Heart left ventricle (tissue), 16 donors: ENCODE results near the gene BBOX1. TPM values are rescaled to one million over a fixed set of nuclear protein-coding genes. Genes with fewer than 3 reads are reported as not detected.
"Not testable (repeated sequence)": the region's sequence is repeated elsewhere in the genome, so short reads cannot be mapped to it uniquely, and the experiment has no call there.

Source experiments
- ATAC-seq, 4 donors: fragments of 200-7000 bp; cut with Tn5 transposase; one replicate each; pipeline ENCODE4 v1.9.1; 2020 to 2022; ENCODE audit warnings: moderate library complexity in 4 of 4, mild to moderate bottlenecking in 3 of 4, moderate number of reproducible peaks in 1 of 4
- DNase-seq, 5 donors: peaks; one replicate each; pipeline ENCODE4 v3.0.0-alpha.2; 2020
- H3K27ac ChIP-seq, 12 donors: fragments of 200-600 bp; sonication (generic) in 4 of 12; one replicate each; pipeline versions ENCODE4 v1.5.0 to v1.8.0; 2016 to 2022; ENCODE audit warnings: mild to moderate bottlenecking in 2 of 12
- H3K27me3 ChIP-seq, 9 donors: fragments of 200-600 bp; sonication (generic) in 2 of 9; one replicate each; pipeline versions ENCODE4 v1.5.1 to v1.8.0; 2016 to 2022; ENCODE audit warnings: mild to moderate bottlenecking in 3 of 9
- H3K36me3 ChIP-seq, 9 donors: fragments of 200-600 bp; sonication (generic) in 2 of 9; one replicate each; pipeline versions ENCODE4 v1.5.0 to v1.8.0; 2018 to 2022; ENCODE audit warnings: mild to moderate bottlenecking in 2 of 9
- H3K4me1 ChIP-seq, 12 donors: fragments of 200-600 bp; sonication (generic) in 4 of 12; one replicate each; pipeline versions ENCODE4 v1.5.0 to v1.8.0; 2016 to 2022; ENCODE audit warnings: mild to moderate bottlenecking in 3 of 12
- H3K4me3 ChIP-seq, 12 donors: fragments of 200-600 bp; sonication (generic) in 4 of 12; one replicate each; pipeline versions ENCODE4 v1.5.0 to v1.8.0; 2017 to 2022; ENCODE audit warnings: mild to moderate bottlenecking in 9 of 12, moderate library complexity in 4 of 12
- H3K9me3 ChIP-seq, 12 donors: fragments of 200-600 bp; sonication (generic) in 4 of 12; one replicate each; pipeline versions ENCODE4 v1.5.0 to v1.8.0; 2016 to 2022; ENCODE audit warnings: mild to moderate bottlenecking in 1 of 12
- CTCF ChIP-seq, 12 donors: fragments of 200-600 bp; sonication (generic) in 4 of 12; IDR thresholded peaks; one replicate each; pipeline versions ENCODE4 v1.5.0 to v1.8.0; 2018 to 2022; ENCODE audit warnings: antibody characterized with exemption in 12 of 12, mild to moderate bottlenecking in 5 of 12
- POLR2A ChIP-seq, 2 donors: fragments of 450-650 bp; IDR thresholded peaks; one replicate each; pipeline ENCODE4 v1.6.1; 2017; ENCODE audit warnings: antibody characterized with exemption in 2 of 2, mild to moderate bottlenecking in 2 of 2, moderate library complexity in 2 of 2
- whole genome bisulfite sequencing, 4 donors: extraction: QIAGEN DNeasy Blood & Tissue Kit in 2 of 4; methylation state at CpG; one replicate each; pipeline versions ENCODE4 v1.1.5 to v1.1.7; 2013 to 2018; 5-methylcytosine and 5-hydroxymethylcytosine counted together
- intact Hi-C, 10 donors: fragments of 100-400 bp; cut with DNase I; formaldehyde crosslinking; loops; one replicate each; pipeline versions ENCODE4 v1.11.1 to v1.14.2; 2022
- polyA plus RNA-seq, 2 donors: library from polyadenylated mRNA; stranded (reverse); fragments of 200-250 nt; gene quantifications; one replicate each; pipeline ENCODE4 v1.2.3, GENCODE V29; 2013
- total RNA-seq, 9 donors: library from RNA; depleted of rRNA in 2 of 9; stranded (reverse); fragments of >200 nt in 2 of 9; fragmentation: NEBNext Ultra II Directional in 3 of 9; extraction: Animal tissue kit (Norgen Biotek cat#: 25700) in 3 of 9; gene quantifications; one replicate each; pipeline versions ENCODE4 v1.1.0 to v1.2.4, GENCODE V29; 2016 to 2023
- donor health status: ischemic (EF 13 %, LVEDD 7.1; RV severe dilation, severe dysfunction).
- donor health status: healthy with polysubstance abuse.
- donor health status: DM: no; HTN: yes; CAD: no.
- donor health status: DM: no; HTN: no; CAD: no.
- donor health status: ischemic (EF 25% LVEDD 6.9; RV normal size, moderate dysfunction).
- donor health status: ischemic (EF 25% LVEDD 5.7; RV mildly dilated, moderate dysfunction).
- donor health status: healthy.
- donor health status: DM: yes; HTN: yes; CAD: no.
- donor health status: ischemic (EF 35%, LVEDD 5.7; RV mildly dilated, moderate dysfunction).
- donor health status: nonischemic (EF 11% LVEDD 7.7; RV severe dilation, severe dysfunction).
- donor health status: DM: yes; HTN: yes; CAD: no.
- donor health status: PGD.
- donor health status: ischemic (EF 29% LVEDD 5.4; RV normal size, mild dysfunction).
- donor health status: nonischemic (EF 23%, LVEDD 6.1; RV moderate dilation, normal function).

BBOX1 gene
- total and polyA plus RNA-seq, 11 donors, result 0.18 TPM; not detected in 10

- intact Hi-C loops, result no loop called here
These were observed 133.4 kb downstream of the BBOX1 start for GRCh38 chr11:27174021-27174420.

GRCh38 chr11:27174672-27175210, 134.1 kb downstream of the BBOX1 start:
- WGBS, 4 donors, result 92 to 97% (median 95%) methylated on average over 9 of the region's 9 CpGs

More at GRCh38 chr11:27174021-27174420, 133.4 kb downstream of the BBOX1 start:
- no peaks in the 10 kb centered on the region for H3K9me3 ChIP-seq
- peaks cover 0 to 7% (median 0%) of the 10 kb centered on the region in 9 donors for H3K27me3 ChIP-seq
- H3K27ac ChIP-seq, result no peak overlapping the region
- 67 to 81% (median 73%) methylated on average over 4 of the region's 4 CpGs for WGBS, 4 donors
- no peak for ATAC-seq
- no peak for TF ChIP-seq CTCF (IDR thresholded peaks at IDR 0.05)
- no peak for TF ChIP-seq POLR2A (IDR thresholded peaks at IDR 0.05)
- DNase-seq, result no peak
- no peaks in the 10 kb centered on the region for H3K36me3 ChIP-seq
- no peak overlapping the region for H3K4me3 ChIP-seq
- H3K4me1 ChIP-seq, result no peaks in the 10 kb centered on the region

GRCh38 chr11:27175562-27175961, 134.9 kb downstream of the BBOX1 start:
- H3K4me3 ChIP-seq, intact Hi-C loops, H3K4me1 ChIP-seq, H3K27me3 ChIP-seq, H3K27ac ChIP-seq, ATAC-seq, H3K36me3 ChIP-seq, H3K9me3 ChIP-seq, DNase-seq: not testable (repeated sequence)
- WGBS, 4 donors, result 83 to 95% (median 85%) methylated on average over 2 to 3 of the region's 4 CpGs

More at GRCh38 chr11:27174672-27175210, 134.1 kb downstream of the BBOX1 start:
- H3K36me3 ChIP-seq, result no peaks in the 10 kb centered on the region
- DNase-seq, result no peak
- TF ChIP-seq CTCF (IDR thresholded peaks at IDR 0.05), result no peak
- no peak for TF ChIP-seq POLR2A (IDR thresholded peaks at IDR 0.05)
- no peaks in the 10 kb centered on the region for H3K4me1 ChIP-seq
- no peak overlapping the region for H3K4me3 ChIP-seq
- peaks cover 0 to 7% (median 0%) of the 10 kb centered on the region in 9 donors for H3K27me3 ChIP-seq
- no peaks in the 10 kb centered on the region for H3K9me3 ChIP-seq
- no peak overlapping the region for H3K27ac ChIP-seq
- ATAC-seq, result no peak
- intact Hi-C loops, result no loop called here

Other genes starting within 250 kb of the BBOX1 start
- gene FIBIN, start 46.7 kb upstream of the BBOX1 start, total RNA-seq, result 10 to 100 TPM in 3 of 9 donors, 1 to 10 TPM in 6; 5.5 to 16.4 (median 8.3) TPM
- gene FIBIN, start 46.7 kb upstream of the BBOX1 start, polyA plus RNA-seq, result 1 to 10 TPM; 5.4 to 5.7 TPM